Spinal cord (tissue), 10 donors: Measurements from ENCODE around the gene PRKCA. TPM values are rescaled to one million over a fixed set of nuclear protein-coding genes. Genes with fewer than 3 reads are reported as not detected.

Source experiments
- DNase-seq, 6 donors: peaks; one replicate each; pipeline versions ENCODE4 v3.0.0 to v3.0.0-alpha.2; 2013 to 2015; ENCODE audit warnings: low spot score in 6 of 6, low read depth in 4 of 6
- H3K27ac ChIP-seq: one replicate; pipeline ENCODE4 v1.5.1; 2013; ENCODE audit warnings: low read depth, low read length, control low read depth
- H3K27me3 ChIP-seq: one replicate; pipeline ENCODE4 v1.6.1; 2013; ENCODE audit warnings: low read length; ENCODE audit not compliant: control insufficient read depth, insufficient read depth
- H3K36me3 ChIP-seq: one replicate; pipeline ENCODE4 v1.6.1; 2013; ENCODE audit warnings: low read length; ENCODE audit not compliant: control insufficient read depth, insufficient read depth
- H3K4me1 ChIP-seq: one replicate; pipeline ENCODE4 v1.6.1; 2013; ENCODE audit warnings: low read length; ENCODE audit not compliant: control insufficient read depth, insufficient read depth
- H3K4me3 ChIP-seq: one replicate; pipeline ENCODE4 v1.5.1; 2013; ENCODE audit warnings: low read depth, low read length, control low read depth
- H3K9me3 ChIP-seq: one replicate; pipeline ENCODE4 v1.6.1; 2013; ENCODE audit warnings: low read length; ENCODE audit not compliant: control insufficient read depth, insufficient read depth
- WGBS: methylation state at CpG from one replicate; pipeline ENCODE4 v1.1.5; 2013; ENCODE audit warnings: missing lambda C conversion rate; ENCODE audit not compliant: insufficient coverage; 5-methylcytosine and 5-hydroxymethylcytosine counted together
- polyA plus RNA-seq, 2 donors: library from polyadenylated mRNA; unstranded; fragments of 120-200 nt; gene quantifications; one replicate each; pipeline ENCODE4 v1.2.1, GENCODE V29; 2013; ENCODE audit not compliant: insufficient read length in 2 of 2
- total RNA-seq, 2 donors: library from RNA; depleted of rRNA in 1 of 2; stranded (reverse); fragments of 120-200 nt in 1 of 2; fragments of >200 nt in 1 of 2; gene quantifications; one replicate each; pipeline versions ENCODE4 v1.2.3 to v1.2.4, GENCODE V29; 2013 to 2014
- donor health status: healthy.

Gene PRKCA
- total and polyA plus RNA-seq, 4 donors, result 42.4 to 51.3 (median 48.2) TPM

- H3K4me3 ChIP-seq, result no peak overlapping the region
- no peak for DNase-seq
- no peak overlapping the region for H3K27ac ChIP-seq
- peaks cover 20% of the 10 kb centered on the region for H3K4me1 ChIP-seq
- 90% methylated on average over 4 of the region's 5 CpGs for WGBS
- H3K36me3 ChIP-seq, result peaks cover 5% of the 10 kb centered on the region
- no peaks in the 10 kb centered on the region for H3K9me3 ChIP-seq
- no peaks in the 10 kb centered on the region for H3K27me3 ChIP-seq
These were observed 507.0 kb downstream of the PRKCA start for GRCh38 chr17:66809408-66809807.

GRCh38 chr17:66810951-66811682 lies 508.7 kb downstream of the PRKCA start:
- Histone ChIP-seq H3K9me3 (no peaks in the 10 kb centered on the region), H3K4me3 (no peak overlapping the region), H3K27ac (no peak overlapping the region), H3K27me3 (no peaks in the 10 kb centered on the region), H3K4me1 (peaks cover 16% of the 10 kb centered on the region), H3K36me3 (peaks cover 5% of the 10 kb centered on the region)
- no peak for DNase-seq
- 94% methylated on average over 6 of the region's 12 CpGs for WGBS

GRCh38 chr17:66811683-66812054 lies 509.3 kb downstream of the PRKCA start:
- no peak overlapping the region for H3K4me3 ChIP-seq
- H3K27me3 ChIP-seq, result no peaks in the 10 kb centered on the region
- H3K4me1 ChIP-seq, result peaks cover 11% of the 10 kb centered on the region
- no peak for DNase-seq
- WGBS, result 51% methylated on average over 9 of the region's 9 CpGs
- no peaks in the 10 kb centered on the region for H3K36me3 ChIP-seq
- H3K27ac ChIP-seq, result no peak overlapping the region
- no peaks in the 10 kb centered on the region for H3K9me3 ChIP-seq

- no peak overlapping the region for H3K4me3 ChIP-seq
- no peaks in the 10 kb centered on the region for H3K27me3 ChIP-seq
- H3K36me3 ChIP-seq, result no peaks in the 10 kb centered on the region
- peaks cover 4% of the 10 kb centered on the region for H3K4me1 ChIP-seq
- H3K9me3 ChIP-seq, result no peaks in the 10 kb centered on the region
- H3K27ac ChIP-seq, result no peak overlapping the region
- DNase-seq, result no peak
- WGBS, result 92% methylated on average over 3 of the region's 5 CpGs
These were observed 510.2 kb downstream of the PRKCA start for GRCh38 chr17:66812571-66812970.

GRCh38 chr17:66813296-66813695 lies 510.9 kb downstream of the PRKCA start:
- Histone ChIP-seq H3K27me3 (no peaks in the 10 kb centered on the region), H3K36me3 (no peaks in the 10 kb centered on the region), H3K27ac (no peak overlapping the region), H3K9me3 (no peaks in the 10 kb centered on the region), H3K4me1 (no peaks in the 10 kb centered on the region), H3K4me3 (no peak overlapping the region)
- WGBS, result 60% methylated on average over 1 of the region's 2 CpGs
- DNase-seq, result no peak

- DNase-seq, result no peak
- Histone ChIP-seq H3K4me3 (no peak overlapping the region), H3K9me3 (no peaks in the 10 kb centered on the region), H3K27ac (no peak overlapping the region), H3K27me3 (no peaks in the 10 kb centered on the region), H3K4me1 (no peaks in the 10 kb centered on the region), H3K36me3 (no peaks in the 10 kb centered on the region)
- no CpG with 5 or more reads among the region's 6 CpGs for WGBS
These were observed 511.6 kb downstream of the PRKCA start for GRCh38 chr17:66814026-66814425.

- H3K9me3 ChIP-seq, result no peaks in the 10 kb centered on the region
- H3K4me3 ChIP-seq, result no peak overlapping the region
- H3K4me1 ChIP-seq, result no peaks in the 10 kb centered on the region
- WGBS, result no CpG with 5 or more reads among the region's 5 CpGs
- no peak overlapping the region for H3K27ac ChIP-seq
- H3K36me3 ChIP-seq, result no peaks in the 10 kb centered on the region
- no peaks in the 10 kb centered on the region for H3K27me3 ChIP-seq
- no peak for DNase-seq
These were observed 512.2 kb downstream of the PRKCA start for GRCh38 chr17:66814570-66814969.

- Histone ChIP-seq H3K4me1 (no peaks in the 10 kb centered on the region), H3K27ac (no peak overlapping the region), H3K4me3 (no peak overlapping the region), H3K27me3 (no peaks in the 10 kb centered on the region), H3K9me3 (no peaks in the 10 kb centered on the region), H3K36me3 (no peaks in the 10 kb centered on the region)
- 100% methylated on average over 1 of the region's 1 CpG for WGBS
- DNase-seq, result no peak
These were observed 515.3 kb downstream of the PRKCA start for GRCh38 chr17:66817750-66818149.

- Histone ChIP-seq H3K36me3 (no peaks in the 10 kb centered on the region), H3K9me3 (no peaks in the 10 kb centered on the region), H3K27ac (no peak overlapping the region), H3K4me3 (no peak overlapping the region), H3K4me1 (no peaks in the 10 kb centered on the region), H3K27me3 (no peaks in the 10 kb centered on the region)
- WGBS, result 72% methylated on average over 5 of the region's 6 CpGs
- no peak for DNase-seq
These were observed 517.1 kb downstream of the PRKCA start for GRCh38 chr17:66819466-66819865.

- no peak overlapping the region for H3K4me3 ChIP-seq
- DNase-seq, result no peak
- no peaks in the 10 kb centered on the region for H3K4me1 ChIP-seq
- no peaks in the 10 kb centered on the region for H3K27me3 ChIP-seq
- H3K36me3 ChIP-seq, result no peaks in the 10 kb centered on the region
- no peaks in the 10 kb centered on the region for H3K9me3 ChIP-seq
- 85% methylated on average over 4 of the region's 8 CpGs for WGBS
- no peak overlapping the region for H3K27ac ChIP-seq
These were observed 519.6 kb downstream of the PRKCA start for GRCh38 chr17:66822009-66822408.
